ENCODE data around the gene ACAP3. TPM values are rescaled to one million over a fixed set of nuclear protein-coding genes. Genes with fewer than 3 reads are reported as not detected.

ACAP3 gene
- total and polyA plus RNA-seq, 3 experiments from 2014 or later = 6.9 to 38.8 (median 36.4) TPM

DNA sequence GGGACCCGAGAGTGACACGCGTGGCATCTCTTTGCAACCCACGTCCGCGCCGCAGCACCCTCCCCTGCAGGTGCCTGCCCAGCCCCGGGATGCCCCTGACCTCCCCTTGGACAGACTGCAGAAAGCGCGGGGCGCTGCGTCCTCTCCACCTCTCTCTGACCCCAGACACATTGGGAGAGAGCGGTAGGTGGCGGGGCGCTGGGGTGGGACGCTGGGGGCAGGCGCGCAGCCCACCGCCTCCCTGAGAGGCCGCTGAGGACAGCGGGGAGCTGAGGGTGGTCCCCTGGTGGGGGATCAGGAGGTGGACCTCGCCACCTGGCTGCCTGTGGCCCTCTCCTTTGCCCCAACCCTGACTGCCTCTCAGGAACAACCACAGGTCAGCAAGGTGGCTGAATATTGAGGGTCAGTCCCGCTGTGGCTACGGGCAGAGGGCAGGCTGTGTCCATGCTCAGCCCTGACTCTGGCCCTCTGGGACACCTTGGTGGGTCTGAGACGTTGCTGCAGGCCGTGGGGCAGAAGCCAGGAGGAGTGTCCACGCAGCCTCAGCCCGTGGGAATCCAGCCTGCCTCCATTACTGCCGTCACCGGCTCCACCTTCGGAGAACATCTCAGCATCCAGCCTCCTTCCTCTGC lies 33.3 kb downstream of the ACAP3 start:
- Histone ChIP-seq H3K4me3 (ENCODE audit: low read length) (peak overlapping the region; percentile 59), H3K9me3 (ENCODE audit: low read length) (no peaks in the 10 kb centered on the region), H3K36me3 (ENCODE audit: insufficient read depth, low read length) (no peaks in the 10 kb centered on the region), H3K27ac (ENCODE audit: low read depth, low read length) (peak overlapping the region; percentile 47), H3K4me1 (ENCODE audit: insufficient read depth, low read length) (peaks cover 39% of the 10 kb centered on the region), H3K27me3 (ENCODE audit: insufficient read depth, low read length, poor library complexity, severe bottlenecking) (no peaks in the 10 kb centered on the region)
- CTCF ChIA-PET = interaction anchor here (0.6 to 1.4 kb wide), 2 partner anchors 24 to 97 kb away, joined by 3 read pairs; no protein-coding TSS in a partner anchor
- no peaks in the 10 kb centered on the region for H3K9me3 Mint-ChIP-seq
- peak overlapping the region; percentile 53 to 87 (median 71) for H3K4me3 Mint-ChIP-seq
- no peak for DNase-seq
- POLR2A ChIA-PET = interaction anchor here (1.4 kb wide), 1 partner anchor 31 kb away, joined by 3 read pairs; no protein-coding TSS in a partner anchor
- no peaks in the 10 kb centered on the region for H3K27me3 Mint-ChIP-seq
- peaks cover 0 to 28% (median 3%) of the 10 kb centered on the region in 3 donors for H3K36me3 Mint-ChIP-seq
- H3K27ac Mint-ChIP-seq = peak overlapping the region in 4 of 8 donors; percentile 15 to 68 (median 33)
- peaks cover 28 to 43% (median 37%) of the 10 kb centered on the region in 3 donors for H3K4me1 Mint-ChIP-seq

DNA sequence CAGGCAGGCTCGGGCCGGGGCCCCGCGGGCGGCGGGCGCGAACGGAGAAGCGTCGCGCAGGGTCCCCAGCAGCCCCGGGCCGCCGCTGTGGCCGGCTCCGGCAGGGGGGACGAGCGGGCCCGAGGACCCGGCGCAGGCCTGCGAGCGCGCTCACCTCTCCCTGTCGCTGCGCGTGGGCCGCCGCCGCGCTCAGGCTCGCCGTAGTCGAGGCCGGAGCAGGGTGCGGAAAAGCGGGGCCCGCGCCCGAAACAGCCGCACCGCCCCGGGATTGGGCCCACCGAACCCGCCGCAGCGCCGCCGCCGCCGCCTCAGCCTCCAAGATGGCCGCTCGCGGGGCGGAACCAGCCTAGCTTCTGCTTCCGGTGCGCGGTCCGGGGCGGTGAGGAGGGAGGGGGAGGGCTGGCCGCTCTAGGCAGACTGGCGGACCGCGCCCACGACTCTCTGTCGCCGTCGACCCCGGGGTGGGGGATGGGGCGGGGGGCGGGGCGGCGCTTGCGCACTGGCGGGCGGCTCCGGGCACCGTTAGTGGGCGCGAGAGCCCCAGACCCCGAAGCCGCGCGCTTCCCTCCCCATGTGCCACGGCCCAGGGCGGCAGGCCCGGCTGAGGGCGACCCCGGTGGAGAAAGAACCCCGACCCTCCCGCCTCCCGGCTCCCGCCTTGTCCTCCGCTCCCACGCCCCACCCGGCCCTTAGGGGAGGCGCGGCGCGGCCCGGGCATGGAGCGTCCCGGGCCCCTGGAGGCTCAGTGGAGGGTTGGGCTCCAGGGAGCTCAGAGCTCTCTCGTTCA lies 34.0 kb downstream of the ACAP3 start, which contains the start of gene UBE2J2:
Gene UBE2J2, minus strand, starts transcription at position 343 of the 787 bp plus-strand sequence. CDS start 5,862 bp downstream, outside the sequence.
- peak; percentile 88 to 95 (median 90) for DNase-seq
- peaks cover 0 to 30% (median 3%) of the 10 kb centered on the region in 3 donors for H3K36me3 Mint-ChIP-seq
- Histone ChIP-seq H3K27ac (ENCODE audit: low read depth, low read length) (peak within 1 kb of the TSS; percentile 72), H3K36me3 (ENCODE audit: insufficient read depth, low read length) (no peaks in the 10 kb centered on the region), H3K4me1 (ENCODE audit: insufficient read depth, low read length) (peaks cover 39% of the 10 kb centered on the region), H3K27me3 (ENCODE audit: insufficient read depth, low read length, poor library complexity, severe bottlenecking) (no peaks in the 10 kb centered on the region), H3K9me3 (ENCODE audit: low read length) (no peaks in the 10 kb centered on the region), H3K4me3 (ENCODE audit: low read length) (peak within 1 kb of the TSS; percentile 84)
- H3K27ac Mint-ChIP-seq = peak within 1 kb of the TSS; percentile 76 to 93 (median 88)
- POLR2A ChIA-PET = interaction anchor here (0.6 to 1.4 kb wide), 3 partner anchors 11 to 41 kb away, joined by 3 read pairs; no protein-coding TSS in a partner anchor
- peaks cover 28 to 46% (median 37%) of the 10 kb centered on the region in 3 donors for H3K4me1 Mint-ChIP-seq
- peak within 1 kb of the TSS; percentile 85 to 92 (median 87) for H3K4me3 Mint-ChIP-seq
- H3K27me3 Mint-ChIP-seq = no peaks in the 10 kb centered on the region
- CTCF ChIA-PET = interaction anchor here (0.6 to 1.4 kb wide), 2 partner anchors 23 to 98 kb away, joined by 3 read pairs; no protein-coding TSS in a partner anchor
- H3K9me3 Mint-ChIP-seq = no peaks in the 10 kb centered on the region

DNA sequence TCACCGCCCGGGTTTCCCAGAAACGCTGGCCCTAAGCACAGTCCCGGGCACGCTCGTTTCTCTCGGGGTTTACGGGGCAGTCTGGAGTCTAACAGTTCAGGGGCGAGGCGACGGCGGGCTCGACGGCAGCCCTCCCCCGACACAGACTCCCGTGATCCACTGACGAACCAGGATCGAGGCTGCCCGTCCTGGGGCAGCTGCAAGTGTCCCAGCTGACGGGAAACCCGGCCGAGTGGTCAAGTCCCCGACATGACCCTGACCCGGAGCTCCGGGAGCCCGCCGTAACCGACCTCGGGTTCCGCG lies 34.6 kb downstream of the ACAP3 start:
- Histone ChIP-seq H3K9me3 (ENCODE audit: low read length) (no peaks in the 10 kb centered on the region), H3K4me1 (ENCODE audit: insufficient read depth, low read length) (peaks cover 39% of the 10 kb centered on the region), H3K27ac (ENCODE audit: low read depth, low read length) (peak overlapping the region; percentile 72), H3K27me3 (ENCODE audit: insufficient read depth, low read length, poor library complexity, severe bottlenecking) (no peaks in the 10 kb centered on the region), H3K4me3 (ENCODE audit: low read length) (peak overlapping the region; percentile 84), H3K36me3 (ENCODE audit: insufficient read depth, low read length) (no peaks in the 10 kb centered on the region)
- Mint-ChIP-seq H3K27me3 (no peaks in the 10 kb centered on the region), H3K4me3 (peak overlapping the region; percentile 85 to 92 (median 87)), H3K36me3 (peaks cover 0 to 35% (median 3%) of the 10 kb centered on the region in 3 donors), H3K9me3 (no peaks in the 10 kb centered on the region), H3K4me1 (peaks cover 28 to 51% (median 37%) of the 10 kb centered on the region in 3 donors), H3K27ac (peak overlapping the region; percentile 76 to 93 (median 88))
- ChIA-PET POLR2A (interaction anchor here (0.6 to 1.4 kb wide), 3 partner anchors 12 to 41 kb away, joined by 3 read pairs; no protein-coding TSS in a partner anchor), CTCF (interaction anchor here (1.4 kb wide), 1 partner anchor 98 kb away, joined by 3 read pairs; no protein-coding TSS in a partner anchor)
- no peak for DNase-seq

DNA sequence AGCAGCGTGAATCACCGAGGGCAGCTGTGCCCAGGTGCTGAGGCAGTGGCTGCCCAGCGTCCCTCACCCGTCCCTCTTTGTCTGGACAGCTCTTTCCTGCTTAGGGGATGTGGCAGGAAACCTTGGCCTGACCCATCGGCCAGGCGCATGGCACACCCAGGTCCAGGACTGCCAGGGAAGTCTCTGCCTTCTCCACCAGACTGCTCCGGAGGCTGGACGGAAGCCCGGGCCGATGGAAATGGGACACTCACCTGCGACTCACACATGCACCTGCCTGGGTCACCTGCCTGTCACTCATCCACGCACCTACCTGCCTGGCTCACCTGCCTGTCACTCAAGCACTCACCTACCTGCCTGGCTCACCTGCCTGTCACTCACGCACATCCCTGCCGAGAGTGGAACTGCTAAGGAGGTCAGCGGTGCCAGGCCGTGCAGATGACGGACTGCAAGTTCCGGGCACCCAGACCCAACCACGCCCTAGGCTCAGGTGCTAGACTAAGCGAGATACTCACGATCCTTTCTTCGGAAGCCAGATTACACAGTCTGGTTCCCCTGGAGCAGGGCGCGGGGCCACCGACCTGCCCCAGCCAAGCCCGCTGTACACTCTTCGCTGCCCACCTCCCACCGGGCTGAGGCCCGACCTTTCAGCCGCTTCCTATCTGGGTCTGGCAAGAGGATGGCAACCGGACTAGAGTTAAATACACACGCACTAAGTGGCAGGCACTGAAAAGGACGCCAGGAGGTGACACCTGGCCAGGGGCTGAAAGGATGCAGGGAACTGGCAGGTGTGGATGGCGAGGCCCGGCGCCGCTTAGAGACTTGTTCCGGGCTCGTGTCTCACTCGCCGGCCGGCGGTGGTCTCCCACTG lies 35.2 kb downstream of the ACAP3 start:
- Mint-ChIP-seq H3K27me3 (no peaks in the 10 kb centered on the region), H3K36me3 (peaks cover 0 to 39% (median 3%) of the 10 kb centered on the region in 3 donors), H3K9me3 (no peaks in the 10 kb centered on the region), H3K4me3 (peak overlapping the region; percentile 85 to 92 (median 87)), H3K4me1 (peaks cover 28 to 54% (median 37%) of the 10 kb centered on the region in 3 donors), H3K27ac (peak overlapping the region; percentile 76 to 93 (median 90))
- Histone ChIP-seq H3K4me1 (ENCODE audit: insufficient read depth, low read length) (peaks cover 39% of the 10 kb centered on the region), H3K36me3 (ENCODE audit: insufficient read depth, low read length) (no peaks in the 10 kb centered on the region), H3K27ac (ENCODE audit: low read depth, low read length) (peak overlapping the region; percentile 72), H3K9me3 (ENCODE audit: low read length) (no peaks in the 10 kb centered on the region), H3K4me3 (ENCODE audit: low read length) (peak overlapping the region; percentile 84), H3K27me3 (ENCODE audit: insufficient read depth, low read length, poor library complexity, severe bottlenecking) (no peaks in the 10 kb centered on the region)
- POLR2A ChIA-PET = interaction anchor here (1.4 kb wide), 1 partner anchor 33 kb away, joined by 3 read pairs; no protein-coding TSS in a partner anchor
- DNase-seq = peak in 1 of 5 donors; percentile 23
- CTCF ChIA-PET = interaction anchor here (1.4 kb wide), 1 partner anchor 99 kb away, joined by 3 read pairs; no protein-coding TSS in a partner anchor

- DNase-seq = no peak
- Mint-ChIP-seq H3K4me3 (peak overlapping the region in 6 of 7 donors; percentile 28 to 80 (median 69)), H3K9me3 (no peaks in the 10 kb centered on the region), H3K36me3 (peaks cover 0 to 48% (median 3%) of the 10 kb centered on the region in 3 donors), H3K4me1 (peaks cover 33 to 59% (median 41%) of the 10 kb centered on the region in 3 donors), H3K27me3 (no peaks in the 10 kb centered on the region), H3K27ac (peak overlapping the region in 7 of 8 donors; percentile 37 to 92 (median 80))
- ChIA-PET POLR2A (no interaction called here), CTCF (no interaction called here)
- Histone ChIP-seq H3K27ac (ENCODE audit: low read depth, low read length) (no peak overlapping the region), H3K27me3 (ENCODE audit: insufficient read depth, low read length, poor library complexity, severe bottlenecking) (no peaks in the 10 kb centered on the region), H3K4me3 (ENCODE audit: low read length) (no peak overlapping the region), H3K4me1 (ENCODE audit: insufficient read depth, low read length) (peaks cover 39% of the 10 kb centered on the region), H3K36me3 (ENCODE audit: insufficient read depth, low read length) (no peaks in the 10 kb centered on the region), H3K9me3 (ENCODE audit: low read length) (no peaks in the 10 kb centered on the region)
These were observed 36.9 kb downstream of the ACAP3 start for GRCh38 chr1:1270813-1271212.

DNA sequence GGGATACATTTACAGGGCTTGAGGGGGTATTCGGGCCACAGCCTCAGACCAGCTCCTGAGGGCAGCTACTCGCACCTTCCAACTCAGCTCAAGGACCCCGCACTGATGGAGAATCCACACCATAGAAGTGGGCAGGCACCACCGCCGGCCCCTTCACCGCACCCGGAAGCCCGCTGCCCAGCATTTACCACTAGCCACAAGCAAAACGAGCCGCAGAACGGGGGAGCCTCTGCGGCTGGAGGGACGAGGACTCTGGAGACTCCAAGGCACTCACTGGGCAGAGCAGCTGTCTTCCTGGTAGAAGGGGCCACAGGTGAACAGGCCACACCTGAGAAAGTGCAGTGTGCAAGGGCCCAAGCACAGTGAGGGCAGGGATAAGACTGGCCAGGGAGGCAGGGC lies 39.4 kb downstream of the ACAP3 start:
- H3K4me3 ChIP-seq (ENCODE audit: low read length) = no peak overlapping the region
- peaks cover 0 to 69% (median 3%) of the 10 kb centered on the region in 3 donors for H3K36me3 Mint-ChIP-seq
- H3K9me3 Mint-ChIP-seq = no peaks in the 10 kb centered on the region
- CTCF ChIA-PET = no interaction called here
- DNase-seq = no peak
- H3K27me3 Mint-ChIP-seq = no peaks in the 10 kb centered on the region
- no peak overlapping the region for H3K27ac ChIP-seq (ENCODE audit: low read depth, low read length)
- H3K27ac Mint-ChIP-seq = peak overlapping the region in 1 of 8 donors; percentile 63
- peaks cover 34 to 56% (median 48%) of the 10 kb centered on the region in 3 donors for H3K4me1 Mint-ChIP-seq
- H3K9me3 ChIP-seq (ENCODE audit: low read length) = no peaks in the 10 kb centered on the region
- peaks cover 5% of the 10 kb centered on the region for H3K36me3 ChIP-seq (ENCODE audit: insufficient read depth, low read length)
- POLR2A ChIA-PET = no interaction called here
- H3K4me3 Mint-ChIP-seq = no peak overlapping the region
- H3K4me1 ChIP-seq (ENCODE audit: insufficient read depth, low read length) = peaks cover 32% of the 10 kb centered on the region
- H3K27me3 ChIP-seq (ENCODE audit: insufficient read depth, low read length, poor library complexity, severe bottlenecking) = no peaks in the 10 kb centered on the region

DNA sequence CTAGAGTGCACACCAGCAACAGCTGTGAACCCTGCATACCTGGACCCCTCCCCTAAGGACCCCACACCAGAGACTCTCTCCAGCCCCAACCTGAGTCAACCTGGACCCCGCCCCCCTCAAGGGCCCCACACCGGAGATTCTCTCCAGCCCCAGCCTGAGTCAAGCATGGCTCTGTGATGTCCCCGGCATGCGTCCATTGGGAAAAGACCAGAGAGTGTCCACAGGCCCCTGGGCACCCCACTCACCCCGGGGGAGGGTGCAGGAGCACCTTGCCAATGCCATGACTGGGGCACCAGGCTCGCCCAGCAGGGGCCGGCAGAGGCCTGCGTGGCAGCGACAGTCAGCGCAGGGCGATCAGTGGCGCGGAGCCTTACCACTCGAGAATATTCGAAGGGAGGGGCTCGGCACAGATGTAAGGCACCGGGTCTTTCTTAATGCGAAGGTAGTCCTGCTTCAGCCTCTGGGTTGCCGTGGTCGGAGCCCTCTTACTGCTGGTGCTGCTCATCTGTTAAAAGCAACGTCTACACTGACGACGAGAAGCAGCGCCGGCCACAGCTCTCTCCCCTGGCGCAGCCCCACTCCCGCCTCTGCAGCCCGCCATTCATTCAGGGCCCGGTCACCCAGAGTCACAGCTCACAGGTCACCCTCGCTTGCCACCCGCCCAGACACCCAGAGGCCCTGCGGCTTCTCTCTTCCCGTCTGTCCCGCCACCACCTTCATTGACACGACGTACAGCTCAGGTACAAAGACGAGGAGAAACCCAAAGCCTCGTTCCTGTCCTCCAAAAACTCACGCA lies 40.0 kb downstream of the ACAP3 start:
- no peak for DNase-seq
- Mint-ChIP-seq H3K36me3 (peaks cover 0 to 70% (median 3%) of the 10 kb centered on the region in 3 donors), H3K4me1 (peaks cover 32 to 51% (median 44%) of the 10 kb centered on the region in 3 donors), H3K4me3 (peak overlapping the region in 1 of 7 donors; percentile 58), H3K27me3 (no peaks in the 10 kb centered on the region), H3K27ac (peak overlapping the region in 2 of 8 donors; percentile 55 to 63), H3K9me3 (no peaks in the 10 kb centered on the region)
- Histone ChIP-seq H3K36me3 (ENCODE audit: insufficient read depth, low read length) (peaks cover 9% of the 10 kb centered on the region), H3K4me3 (ENCODE audit: low read length) (no peak overlapping the region), H3K4me1 (ENCODE audit: insufficient read depth, low read length) (peaks cover 29% of the 10 kb centered on the region), H3K27me3 (ENCODE audit: insufficient read depth, low read length, poor library complexity, severe bottlenecking) (no peaks in the 10 kb centered on the region), H3K9me3 (ENCODE audit: low read length) (no peaks in the 10 kb centered on the region), H3K27ac (ENCODE audit: low read depth, low read length) (no peak overlapping the region)
- ChIA-PET CTCF (no interaction called here), POLR2A (no interaction called here)

Measured in CD8-positive, alpha-beta memory T cell (primary cell).